CD8-positive, alpha-beta memory T cell (primary cell): Measurements from ENCODE around the gene WDR17. TPM values are rescaled to one million over a fixed set of nuclear protein-coding genes. Genes with fewer than 3 reads are reported as not detected.

Source experiments
- CTCF ChIA-PET: fragments of 350-600 bp; sonication (Branson Sonifier 250); formaldehyde crosslinking; loops from one replicate; lab custom pipeline; 2021; ENCODE audit warnings: antibody characterized with exemption; lab: Charles Lee
- POLR2A ChIA-PET: fragments of 350-600 bp; sonication (Branson Sonifier 250); formaldehyde crosslinking; loops from one replicate; lab custom pipeline; 2021; ENCODE audit warnings: antibody characterized with exemption; lab: Charles Lee
- DNase-seq, 5 donors: peaks; one replicate each; pipeline versions ENCODE4 v3.0.0 to v3.0.0-alpha.2; 2020 to 2022; ENCODE audit warnings: mixed read lengths in 1 of 5
- H3K27ac ChIP-seq: one replicate; pipeline ENCODE4 v1.7.0; 2013; ENCODE audit warnings: low read depth, mild to moderate bottlenecking, low read length, moderate library complexity
- H3K27me3 ChIP-seq: 2 replicates; pipeline ENCODE4 v1.7.0; 2013; ENCODE audit warnings: low read length, mild to moderate bottlenecking; ENCODE audit not compliant: insufficient read depth, poor library complexity, severe bottlenecking
- H3K36me3 ChIP-seq: 2 replicates; pipeline ENCODE4 v1.7.0; 2013; ENCODE audit warnings: mild to moderate bottlenecking, low read length, moderate library complexity; ENCODE audit not compliant: insufficient read depth
- H3K4me1 ChIP-seq: 2 replicates; pipeline ENCODE4 v1.7.0; 2013; ENCODE audit warnings: mild to moderate bottlenecking, low read length, moderate library complexity; ENCODE audit not compliant: insufficient read depth
- H3K4me3 ChIP-seq: 2 replicates; pipeline ENCODE4 v1.7.0; 2013; ENCODE audit warnings: mild to moderate bottlenecking, low read length
- H3K9me3 ChIP-seq: 2 replicates; pipeline ENCODE4 v1.7.0; 2013; ENCODE audit warnings: mild to moderate bottlenecking, low read length
- H3K27ac Mint-ChIP-seq, 8 donors: one replicate each; pipeline ENCODE4 v1.8.0; 2020 to 2021; ENCODE audit warnings: mixed read lengths in 8 of 8, mild to moderate bottlenecking in 6 of 8, inconsistent platforms in 3 of 8, moderate library complexity in 3 of 8
- H3K27me3 Mint-ChIP-seq, 2 donors: one replicate each; pipeline ENCODE4 v1.8.0; 2020 to 2021; ENCODE audit warnings: mixed read lengths in 2 of 2, mild to moderate bottlenecking in 1 of 2, moderate library complexity in 1 of 2
- H3K36me3 Mint-ChIP-seq, 3 donors: one replicate each; pipeline ENCODE4 v1.8.0; 2020 to 2021; ENCODE audit warnings: mixed read lengths in 3 of 3, inconsistent platforms in 1 of 3, mild to moderate bottlenecking in 1 of 3
- H3K4me1 Mint-ChIP-seq, 3 donors: one replicate each; pipeline ENCODE4 v1.8.0; 2020 to 2021; ENCODE audit warnings: mixed read lengths in 3 of 3, inconsistent platforms in 1 of 3, mild to moderate bottlenecking in 1 of 3
- H3K4me3 Mint-ChIP-seq, 7 donors: one replicate each; pipeline ENCODE4 v1.8.0; 2020 to 2021; ENCODE audit warnings: mixed read lengths in 7 of 7, mild to moderate bottlenecking in 6 of 7, moderate library complexity in 4 of 7, inconsistent platforms in 2 of 7
- H3K9me3 Mint-ChIP-seq, 5 donors: one replicate each; pipeline ENCODE4 v1.8.0; 2020 to 2022; ENCODE audit warnings: mixed read lengths in 5 of 5, mild to moderate bottlenecking in 3 of 5, moderate library complexity in 2 of 5, inconsistent platforms in 1 of 5
- polyA plus RNA-seq: library from polyadenylated mRNA; unstranded; fragments of 300-500 nt; fragmentation: Illumina TruSeq; gene quantifications from one replicate; pipeline ENCODE4 v1.2.3, GENCODE V29; 2021
- total RNA-seq, 2 experiments: library from RNA; stranded (reverse); gene quantifications; one replicate each; pipeline ENCODE4 v1.2.3, GENCODE V29; 2021

WDR17 gene
- total and polyA plus RNA-seq, 3 experiments from 2014 or later: 1.0 to 1.4 TPM; not detected in 1

DNA sequence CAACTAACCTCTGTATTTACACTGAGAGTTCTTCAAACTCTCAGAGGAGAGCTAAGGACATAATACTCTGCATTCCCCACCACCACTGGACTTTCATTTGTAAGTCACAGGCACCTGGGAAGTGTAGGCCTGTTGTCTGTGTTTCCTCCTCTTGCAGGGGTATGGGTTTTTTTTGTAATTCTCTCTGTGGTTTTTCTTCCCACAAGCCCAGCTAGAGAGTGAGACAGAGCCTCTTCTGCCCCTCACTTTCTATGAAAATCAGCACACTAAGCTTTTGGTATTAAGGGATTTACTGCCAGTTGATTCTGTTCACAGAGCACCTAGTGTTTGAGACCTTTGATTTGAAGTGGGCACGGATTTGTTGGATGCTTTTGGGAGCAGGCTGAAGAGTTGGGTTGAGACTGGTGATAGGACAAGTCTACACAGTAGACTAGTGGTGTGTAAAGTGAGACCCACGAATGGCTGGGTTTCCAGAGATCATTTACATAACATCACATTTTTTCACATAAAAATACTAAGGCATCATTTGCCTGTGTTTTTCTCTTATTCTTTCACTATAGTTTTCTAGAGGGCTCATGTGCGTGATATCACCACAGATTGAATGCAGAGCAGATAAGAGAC lies 28.9 kb upstream of the WDR17 start:
- Mint-ChIP-seq H3K27me3 (peaks cover 0 to 1% of the 10 kb centered on the region in 2 donors), H3K36me3 (no peaks in the 10 kb centered on the region), H3K4me1 (no peaks in the 10 kb centered on the region), H3K4me3 (no peak overlapping the region), H3K9me3 (peaks cover 0 to 5% (median 0%) of the 10 kb centered on the region in 5 donors), H3K27ac (no peak overlapping the region)
- no peak for DNase-seq
- ChIA-PET POLR2A (no interaction called here), CTCF (no interaction called here)
- no peaks in the 10 kb centered on the region for H3K4me1 ChIP-seq
- H3K36me3 ChIP-seq: no peaks in the 10 kb centered on the region
- no peaks in the 10 kb centered on the region for H3K9me3 ChIP-seq
- H3K4me3 ChIP-seq: no peak overlapping the region
- no peaks in the 10 kb centered on the region for H3K27me3 ChIP-seq
- no peak overlapping the region for H3K27ac ChIP-seq

- peaks cover 0 to 5% (median 0%) of the 10 kb centered on the region in 5 donors for H3K9me3 Mint-ChIP-seq
- Histone ChIP-seq H3K4me3 (no peak overlapping the region), H3K27ac (no peak overlapping the region), H3K36me3 (no peaks in the 10 kb centered on the region), H3K9me3 (no peaks in the 10 kb centered on the region), H3K27me3 (no peaks in the 10 kb centered on the region), H3K4me1 (no peaks in the 10 kb centered on the region)
- H3K4me3 Mint-ChIP-seq: no peak overlapping the region
- DNase-seq: no peak
- CTCF ChIA-PET: no interaction called here
- H3K36me3 Mint-ChIP-seq: no peaks in the 10 kb centered on the region
- POLR2A ChIA-PET: no interaction called here
- H3K27me3 Mint-ChIP-seq: peaks cover 2 to 10% of the 10 kb centered on the region in 2 donors
- no peaks in the 10 kb centered on the region for H3K4me1 Mint-ChIP-seq
- H3K27ac Mint-ChIP-seq: no peak overlapping the region
These were observed 26.9 kb upstream of the WDR17 start for GRCh38 chr4:176038789-176039188.

GRCh38 chr4:176042195-176042594 lies 23.4 kb upstream of the WDR17 start:
- H3K27ac Mint-ChIP-seq: no peak overlapping the region
- H3K4me3 Mint-ChIP-seq: no peak overlapping the region
- no peak for DNase-seq
- H3K27ac ChIP-seq: no peak overlapping the region
- ChIA-PET CTCF (no interaction called here), POLR2A (no interaction called here)
- no peaks in the 10 kb centered on the region for H3K4me1 ChIP-seq
- H3K27me3 ChIP-seq: no peaks in the 10 kb centered on the region
- no peaks in the 10 kb centered on the region for H3K36me3 Mint-ChIP-seq
- peaks cover 0 to 5% (median 0%) of the 10 kb centered on the region in 5 donors for H3K9me3 Mint-ChIP-seq
- H3K4me1 Mint-ChIP-seq: no peaks in the 10 kb centered on the region
- no peaks in the 10 kb centered on the region for H3K9me3 ChIP-seq
- H3K4me3 ChIP-seq: no peak overlapping the region
- H3K27me3 Mint-ChIP-seq: peaks cover 10 to 14% of the 10 kb centered on the region in 2 donors
- no peaks in the 10 kb centered on the region for H3K36me3 ChIP-seq

DNA sequence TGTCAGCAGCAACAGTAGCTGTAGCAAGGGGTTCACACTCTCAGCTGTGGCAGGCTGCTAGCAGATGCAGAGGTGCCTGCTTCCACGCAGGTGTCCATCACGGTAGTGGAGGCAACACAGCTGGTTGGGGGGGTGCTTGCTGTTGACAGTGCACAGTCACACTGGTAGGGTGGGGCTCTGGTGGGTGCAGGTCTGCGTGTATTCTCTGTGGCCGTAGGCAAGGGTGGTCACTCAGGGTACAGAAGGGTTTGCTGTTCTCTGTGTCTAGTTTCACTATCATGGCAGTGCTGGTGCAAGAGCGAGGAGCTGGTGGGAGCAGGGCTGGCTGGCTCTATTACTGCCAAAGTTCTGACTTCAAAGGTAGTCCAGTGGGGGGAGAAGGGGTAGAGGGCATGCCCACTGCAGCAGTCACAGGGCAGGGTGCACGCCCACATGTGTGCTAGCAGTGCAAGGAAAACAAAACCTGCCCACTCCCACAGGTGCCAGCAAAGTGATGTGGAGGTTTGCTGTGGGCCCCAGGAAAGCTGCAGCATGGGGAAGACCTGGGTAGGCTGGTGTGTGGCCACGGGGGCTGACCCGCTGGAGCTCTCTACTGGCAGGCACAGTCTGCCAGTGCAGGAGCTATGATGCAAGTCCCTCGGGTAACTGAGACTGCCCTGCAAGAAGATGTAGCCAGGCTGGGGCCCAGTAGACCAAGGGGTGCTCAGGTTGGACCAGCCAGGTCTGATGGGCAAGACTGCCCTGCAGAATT lies 21.6 kb upstream of the WDR17 start:
- no peaks in the 10 kb centered on the region for H3K4me1 Mint-ChIP-seq
- peaks cover 9 to 14% of the 10 kb centered on the region in 2 donors for H3K27me3 Mint-ChIP-seq
- H3K9me3 Mint-ChIP-seq: peaks cover 0 to 4% (median 0%) of the 10 kb centered on the region in 5 donors
- H3K4me3 Mint-ChIP-seq: no peak overlapping the region
- no peaks in the 10 kb centered on the region for H3K36me3 Mint-ChIP-seq
- no peaks in the 10 kb centered on the region for H3K27me3 ChIP-seq
- H3K36me3 ChIP-seq: no peaks in the 10 kb centered on the region
- ChIA-PET CTCF (no interaction called here), POLR2A (no interaction called here)
- no peak overlapping the region for H3K27ac Mint-ChIP-seq
- H3K4me1 ChIP-seq: no peaks in the 10 kb centered on the region
- H3K4me3 ChIP-seq: no peak overlapping the region
- H3K9me3 ChIP-seq: no peaks in the 10 kb centered on the region
- H3K27ac ChIP-seq: no peak overlapping the region
- no peak for DNase-seq

DNA sequence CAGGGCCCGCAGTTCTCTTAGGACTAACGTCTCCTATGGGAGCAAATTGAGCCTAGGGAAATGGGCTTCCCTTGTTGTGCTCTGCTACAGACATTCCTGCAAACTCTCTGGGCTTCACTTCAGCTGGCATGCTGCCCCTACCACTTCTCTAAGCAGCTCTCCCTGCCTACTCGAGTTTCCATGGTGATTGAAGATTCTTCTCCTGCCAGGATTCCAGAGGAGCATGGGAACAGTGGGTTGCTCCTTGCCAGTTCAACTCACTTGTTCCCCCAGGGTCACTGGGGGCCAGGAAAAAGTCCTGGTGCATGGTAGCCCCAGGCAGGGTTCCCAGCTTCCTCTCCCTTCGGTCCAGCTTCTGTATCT lies 21.1 kb upstream of the WDR17 start:
- H3K9me3 ChIP-seq: no peaks in the 10 kb centered on the region
- H3K27me3 Mint-ChIP-seq: peaks cover 9 to 14% of the 10 kb centered on the region in 2 donors
- ChIA-PET POLR2A (interaction anchor here (0.7 kb wide), 1 partner anchor 47 kb away, joined by 3 read pairs; no protein-coding TSS in a partner anchor), CTCF (no interaction called here)
- H3K27ac Mint-ChIP-seq: no peak overlapping the region
- H3K4me3 ChIP-seq: no peak overlapping the region
- no peaks in the 10 kb centered on the region for H3K36me3 Mint-ChIP-seq
- H3K27ac ChIP-seq: no peak overlapping the region
- no peaks in the 10 kb centered on the region for H3K4me1 ChIP-seq
- no peaks in the 10 kb centered on the region for H3K27me3 ChIP-seq
- H3K9me3 Mint-ChIP-seq: peaks cover 0 to 4% (median 0%) of the 10 kb centered on the region in 5 donors
- H3K36me3 ChIP-seq: no peaks in the 10 kb centered on the region
- no peaks in the 10 kb centered on the region for H3K4me1 Mint-ChIP-seq
- no peak overlapping the region for H3K4me3 Mint-ChIP-seq
- DNase-seq: no peak

DNA sequence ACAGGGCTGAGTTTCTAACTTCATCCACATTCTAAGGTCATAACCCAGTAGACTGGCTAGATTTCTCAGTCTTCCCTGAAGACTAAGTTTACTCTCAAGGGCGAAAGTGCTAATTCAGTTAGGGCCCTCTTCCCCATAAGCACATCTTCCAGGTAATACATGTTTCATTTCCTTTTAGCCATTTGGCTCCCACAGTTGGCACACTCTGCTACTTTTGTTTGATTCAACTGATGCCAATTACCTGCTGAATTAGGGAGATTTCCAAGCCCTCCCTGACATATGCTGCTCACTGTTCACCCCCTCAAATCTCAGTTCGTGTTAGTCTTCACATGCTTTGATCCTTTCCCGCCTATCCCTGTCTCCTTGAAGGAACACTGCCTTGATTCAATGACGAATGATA lies 17.0 kb upstream of the WDR17 start:
- DNase-seq: no peak
- Mint-ChIP-seq H3K9me3 (peaks cover 0 to 8% (median 0%) of the 10 kb centered on the region in 5 donors), H3K4me1 (no peaks in the 10 kb centered on the region), H3K27me3 (peaks cover 9 to 11% of the 10 kb centered on the region in 2 donors), H3K4me3 (no peak overlapping the region), H3K27ac (no peak overlapping the region), H3K36me3 (no peaks in the 10 kb centered on the region)
- no peak overlapping the region for H3K27ac ChIP-seq
- no peaks in the 10 kb centered on the region for H3K27me3 ChIP-seq
- H3K36me3 ChIP-seq: no peaks in the 10 kb centered on the region
- ChIA-PET POLR2A (no interaction called here), CTCF (no interaction called here)
- H3K4me1 ChIP-seq: no peaks in the 10 kb centered on the region
- no peak overlapping the region for H3K4me3 ChIP-seq
- H3K9me3 ChIP-seq: no peaks in the 10 kb centered on the region

- peaks cover 0 to 6% of the 10 kb centered on the region in 2 donors for H3K27me3 Mint-ChIP-seq
- CTCF ChIA-PET: no interaction called here
- no peaks in the 10 kb centered on the region for H3K4me1 Mint-ChIP-seq
- H3K4me3 ChIP-seq: no peak overlapping the region
- H3K27ac ChIP-seq: no peak overlapping the region
- no peaks in the 10 kb centered on the region for H3K27me3 ChIP-seq
- no peak overlapping the region for H3K27ac Mint-ChIP-seq
- no peaks in the 10 kb centered on the region for H3K9me3 ChIP-seq
- H3K9me3 Mint-ChIP-seq: peaks cover 0 to 9% (median 0%) of the 10 kb centered on the region in 5 donors
- no peak for DNase-seq
- H3K36me3 Mint-ChIP-seq: no peaks in the 10 kb centered on the region
- H3K36me3 ChIP-seq: no peaks in the 10 kb centered on the region
- H3K4me1 ChIP-seq: no peaks in the 10 kb centered on the region
- POLR2A ChIA-PET: no interaction called here
- no peak overlapping the region for H3K4me3 Mint-ChIP-seq
These were observed 12.9 kb upstream of the WDR17 start for GRCh38 chr4:176052744-176053143.

GRCh38 chr4:176053785-176054184 lies 11.9 kb upstream of the WDR17 start:
- no peaks in the 10 kb centered on the region for H3K4me1 ChIP-seq
- H3K4me3 Mint-ChIP-seq: no peak overlapping the region
- no peak for DNase-seq
- no peaks in the 10 kb centered on the region for H3K27me3 ChIP-seq
- H3K27me3 Mint-ChIP-seq: peaks cover 0 to 6% of the 10 kb centered on the region in 2 donors
- H3K27ac ChIP-seq: no peak overlapping the region
- no peak overlapping the region for H3K27ac Mint-ChIP-seq
- no peaks in the 10 kb centered on the region for H3K36me3 Mint-ChIP-seq
- ChIA-PET CTCF (no interaction called here), POLR2A (no interaction called here)
- H3K9me3 Mint-ChIP-seq: peaks cover 0 to 9% (median 0%) of the 10 kb centered on the region in 5 donors
- no peaks in the 10 kb centered on the region for H3K36me3 ChIP-seq
- H3K4me1 Mint-ChIP-seq: no peaks in the 10 kb centered on the region
- no peaks in the 10 kb centered on the region for H3K9me3 ChIP-seq
- H3K4me3 ChIP-seq: no peak overlapping the region
